D721Med (cell line): Measurements from ENCODE around the gene ALOX12B.
"Not testable (repeated sequence)": the region's sequence is repeated elsewhere in the genome, so short reads cannot be mapped to it uniquely, and the experiment has no call there.

Source experiments
- DNase-seq: peaks from one replicate; pipeline ENCODE4 v3.0.0; 2011; ENCODE audit warnings: low spot score; ENCODE audit not compliant: insufficient read length
- FAIRE-seq: peaks from 2 replicates; lab custom pipeline; 2011; peaks lifted over from hg19 to GRCh38; lab: Jason Lieb, UNC
- CTCF ChIP-seq: IDR thresholded peaks from 2 replicates; pipeline ENCODE4 v1.5.1; 2012; ENCODE audit warnings: mild to moderate bottlenecking, control low read depth; ENCODE audit not compliant: insufficient read depth; ENCODE audit errors: missing control alignments

ALOX12B gene

GRCh38 chr17:8108972-8109660 is 21.6 kb upstream of the ALOX12B start:
- FAIRE-seq (no peak), DNase-seq (no peak)
- TF ChIP-seq CTCF = no peak

GRCh38 chr17:8106980-8107379 is 19.5 kb upstream of the ALOX12B start:
- not testable (repeated sequence) for DNase-seq, FAIRE-seq

GRCh38 chr17:8105957-8106398 is 18.5 kb upstream of the ALOX12B start:
- DNase-seq (no peak), FAIRE-seq (no peak)
- TF ChIP-seq CTCF = no peak

- DNase-seq (no peak), FAIRE-seq (no peak)
- TF ChIP-seq CTCF = no peak
Measured at GRCh38 chr17:8104911-8105310, 17.4 kb upstream of the ALOX12B start.

GRCh38 chr17:8103549-8103948 is 16.0 kb upstream of the ALOX12B start:
- DNase-seq = no peak

GRCh38 chr17:8101721-8102120 is 14.2 kb upstream of the ALOX12B start:
- TF ChIP-seq CTCF = no peak

More at GRCh38 chr17:8103549-8103948, 16.0 kb upstream of the ALOX12B start:
- FAIRE-seq = no peak
- TF ChIP-seq CTCF = no peak

GRCh38 chr17:8100763-8101162 is 13.2 kb upstream of the ALOX12B start:
- TF ChIP-seq CTCF = no peak
- DNase-seq = no peak
- no peak for FAIRE-seq

More at GRCh38 chr17:8101721-8102120, 14.2 kb upstream of the ALOX12B start:
- DNase-seq = no peak
- no peak for FAIRE-seq
